ENCODE data around the gene C1GALT1. TPM values are rescaled to one million over a fixed set of nuclear protein-coding genes. Genes with fewer than 3 reads are reported as not detected.
"Not testable (repeated sequence)": the region's sequence is repeated elsewhere in the genome, so short reads cannot be mapped to it uniquely, and the experiment has no call there.

The C1GALT1 gene
- 10 to 100 TPM; 17.6 to 38.3 (median 30.8) TPM for total RNA-seq

DNA sequence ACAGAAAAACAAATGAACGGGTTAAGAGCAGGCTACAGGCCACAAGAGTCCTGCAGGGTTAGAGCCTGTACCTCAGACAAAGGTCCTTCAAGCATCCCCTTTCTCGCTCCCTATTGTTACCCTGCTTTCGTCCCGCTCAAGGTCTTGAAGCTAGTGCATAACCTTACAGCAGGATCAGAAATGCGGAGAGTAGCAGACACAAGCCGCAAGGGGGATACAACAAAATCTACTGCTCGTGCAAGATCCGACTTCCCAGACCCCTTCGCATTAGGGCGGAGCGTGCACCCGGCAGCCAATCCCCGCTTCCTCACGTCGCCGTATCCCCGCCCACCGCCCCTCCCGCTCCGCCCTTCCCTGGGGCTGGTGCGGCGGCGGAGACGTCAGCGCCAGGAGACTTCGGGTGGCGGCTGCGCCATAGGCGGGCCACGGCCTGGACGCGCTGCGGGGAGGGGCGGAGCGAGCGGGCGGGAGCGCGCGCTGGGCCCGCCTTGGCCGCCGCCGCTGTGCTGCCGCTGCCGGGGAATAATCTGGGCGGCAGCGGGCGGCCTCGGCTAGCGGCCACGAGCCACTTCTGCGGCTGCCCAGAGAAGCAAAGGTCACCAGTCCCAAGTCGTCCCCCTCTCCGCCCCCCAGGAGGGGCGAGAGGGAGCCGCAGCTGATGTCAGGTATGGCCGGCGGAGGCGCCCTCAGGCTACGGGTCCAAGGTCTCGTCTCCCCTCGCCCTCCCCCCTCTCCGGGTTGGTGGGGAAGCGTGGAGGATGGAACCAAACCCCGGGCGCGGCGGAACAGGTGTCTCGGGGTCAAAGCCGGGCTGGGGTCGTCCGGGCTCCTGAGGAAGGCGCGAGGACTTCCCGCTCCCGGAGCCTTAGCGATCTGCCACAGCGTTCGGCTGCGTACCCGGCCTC, at the start of gene C1GALT1:
Gene C1GALT1, plus strand, starts transcription at position 389 of the 905 bp plus-strand sequence. CDS start 51,776 bp downstream, outside the sequence.
- TF ChIP-seq, protein P1, sequence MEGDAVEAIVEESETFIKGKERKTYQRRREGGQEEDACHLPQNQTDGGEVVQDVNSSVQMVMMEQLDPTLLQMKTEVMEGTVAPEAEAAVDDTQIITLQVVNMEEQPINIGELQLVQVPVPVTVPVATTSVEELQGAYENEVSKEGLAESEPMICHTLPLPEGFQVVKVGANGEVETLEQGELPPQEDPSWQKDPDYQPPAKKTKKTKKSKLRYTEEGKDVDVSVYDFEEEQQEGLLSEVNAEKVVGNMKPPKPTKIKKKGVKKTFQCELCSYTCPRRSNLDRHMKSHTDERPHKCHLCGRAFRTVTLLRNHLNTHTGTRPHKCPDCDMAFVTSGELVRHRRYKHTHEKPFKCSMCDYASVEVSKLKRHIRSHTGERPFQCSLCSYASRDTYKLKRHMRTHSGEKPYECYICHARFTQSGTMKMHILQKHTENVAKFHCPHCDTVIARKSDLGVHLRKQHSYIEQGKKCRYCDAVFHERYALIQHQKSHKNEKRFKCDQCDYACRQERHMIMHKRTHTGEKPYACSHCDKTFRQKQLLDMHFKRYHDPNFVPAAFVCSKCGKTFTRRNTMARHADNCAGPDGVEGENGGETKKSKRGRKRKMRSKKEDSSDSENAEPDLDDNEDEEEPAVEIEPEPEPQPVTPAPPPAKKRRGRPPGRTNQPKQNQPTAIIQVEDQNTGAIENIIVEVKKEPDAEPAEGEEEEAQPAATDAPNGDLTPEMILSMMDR (IDR thresholded peaks at IDR 0.05): no peak
- peak; percentile 77 for DNase-seq (ENCODE audit: low spot score)
- peak; percentile 97 for ATAC-seq (ENCODE audit: low FRiP score)

DNA sequence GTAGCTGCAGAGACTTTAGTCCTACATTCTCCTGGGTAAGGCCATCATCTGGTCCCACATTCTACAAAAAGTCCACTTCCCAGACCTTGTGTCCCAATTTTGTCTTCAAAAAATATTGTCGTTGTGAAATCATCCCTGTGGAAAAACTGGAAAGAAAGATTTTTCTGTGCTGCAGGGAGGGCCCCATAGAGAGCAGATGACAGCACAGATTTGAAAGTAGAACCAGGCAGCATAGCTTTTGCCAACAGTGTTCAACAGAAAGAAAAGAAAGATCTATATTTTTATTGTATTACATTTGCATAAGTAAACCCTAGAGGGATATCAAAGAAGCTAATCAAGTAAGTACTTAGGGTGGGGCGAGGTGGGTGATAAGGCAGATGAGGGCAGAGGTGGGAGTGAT, 48.3 kb upstream of the C1GALT1 start:
- TF ChIP-seq, protein P1 (IDR thresholded peaks at IDR 0.05): no peak
- DNase-seq (ENCODE audit: low spot score): no peak
- no peak for ATAC-seq (ENCODE audit: low FRiP score)

DNA sequence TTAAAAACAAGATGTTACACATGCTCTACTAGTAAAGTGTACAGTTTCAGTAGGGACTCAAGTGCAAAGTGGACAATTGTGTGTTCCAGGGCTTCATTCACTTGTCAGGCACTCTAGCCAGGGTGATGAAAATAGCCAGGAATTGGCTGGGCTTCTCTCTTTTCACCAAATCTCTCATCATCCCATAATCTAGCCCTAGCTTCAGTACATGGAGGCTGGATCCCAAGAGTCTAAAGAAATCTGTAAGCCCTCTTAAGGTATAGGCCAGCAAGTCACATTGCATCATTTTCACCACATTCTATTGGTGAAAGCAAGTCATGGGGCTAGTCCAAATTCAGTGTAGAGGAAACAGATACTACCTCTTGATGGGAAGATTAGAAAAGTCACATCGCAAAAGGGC, 47.3 kb upstream of the C1GALT1 start:
- TF ChIP-seq, protein P1 (IDR thresholded peaks at IDR 0.05): no peak
- no peak for ATAC-seq (ENCODE audit: low FRiP score)
- no peak for DNase-seq (ENCODE audit: low spot score)

DNA sequence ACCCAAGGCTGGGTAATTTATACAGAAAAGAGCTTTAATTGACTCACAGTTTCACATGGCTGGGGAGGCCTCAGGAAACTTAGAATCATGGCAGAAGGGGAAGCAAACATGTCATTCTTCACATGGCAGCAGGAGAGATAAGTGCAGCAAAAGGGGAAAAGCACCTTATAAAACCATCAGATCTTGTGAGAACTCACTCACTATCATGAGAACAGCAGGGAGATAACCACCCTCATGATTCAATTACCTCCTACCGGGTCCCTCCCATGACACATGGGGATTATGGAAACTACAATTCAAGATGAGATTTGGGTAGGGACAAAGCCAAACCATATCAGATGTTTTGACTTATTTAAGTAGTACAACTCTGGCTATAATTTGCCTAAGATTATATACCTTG, 46.4 kb upstream of the C1GALT1 start:
- not testable (repeated sequence) for DNase-seq (ENCODE audit: low spot score); ATAC-seq (ENCODE audit: low FRiP score)

DNA sequence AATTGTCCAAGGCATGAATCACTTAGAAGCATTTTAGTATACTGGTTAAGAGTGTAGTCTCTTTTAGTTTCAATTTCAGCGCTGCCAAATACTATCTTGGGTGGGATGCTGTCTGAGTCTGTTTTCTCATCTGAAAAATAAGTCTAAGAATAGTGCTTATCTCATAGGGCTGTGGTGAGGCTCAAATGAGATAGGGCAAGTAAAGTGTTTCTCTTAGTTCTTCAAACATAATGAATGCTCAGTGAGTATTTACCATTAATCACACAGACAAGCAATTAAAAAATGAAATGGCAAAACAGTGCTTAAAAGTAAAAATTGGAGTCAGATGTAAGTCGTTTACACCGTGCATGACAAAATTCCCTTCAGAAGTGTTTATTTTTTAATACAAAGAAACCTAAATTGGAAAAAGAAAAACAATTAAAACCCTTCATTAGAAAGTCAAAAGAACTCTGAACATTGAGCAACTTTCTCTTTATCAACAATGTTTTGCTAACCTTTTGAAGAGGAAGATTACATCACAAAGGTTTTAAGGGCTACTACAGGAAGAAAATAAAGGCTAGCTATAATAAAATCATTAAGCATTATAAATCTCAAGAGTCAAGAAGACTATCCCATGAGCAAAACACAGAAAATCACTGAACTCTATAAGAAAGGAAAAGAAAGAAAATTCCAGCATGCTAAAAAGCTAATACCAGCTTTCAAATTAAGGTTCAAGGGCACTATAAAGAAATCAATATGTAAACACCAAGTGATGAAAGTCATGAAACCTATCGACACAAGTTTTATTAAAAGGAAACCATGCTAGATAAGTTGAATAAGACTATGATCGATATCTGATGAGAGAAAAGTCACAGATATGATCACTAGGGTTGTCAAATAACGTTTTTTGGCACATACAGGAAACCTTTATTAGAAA, 45.6 kb upstream of the C1GALT1 start:
- DNase-seq (ENCODE audit: low spot score) (no peak), ATAC-seq (ENCODE audit: low FRiP score) (peak; percentile 67)
- TF ChIP-seq, protein P1 (IDR thresholded peaks at IDR 0.05): no peak

DNA sequence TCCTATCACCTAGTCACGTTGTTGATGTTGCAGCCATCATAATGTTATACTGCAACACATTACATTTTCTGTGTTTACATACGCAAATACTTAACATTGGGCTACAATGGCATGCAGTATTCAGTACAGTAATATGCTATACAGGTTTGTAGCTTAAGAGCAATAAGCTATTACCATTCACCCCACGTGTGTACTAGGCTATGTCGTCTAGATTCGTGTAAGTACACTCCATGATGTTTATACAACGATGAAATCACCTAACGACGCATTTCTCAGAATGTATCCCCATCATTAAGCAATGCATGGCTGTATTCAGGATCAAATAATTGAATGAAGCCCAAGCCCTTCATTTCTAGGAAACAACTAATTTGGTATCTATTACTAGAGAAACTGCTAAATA, 43.4 kb upstream of the C1GALT1 start:
- ATAC-seq (ENCODE audit: low FRiP score): no peak
- DNase-seq (ENCODE audit: low spot score): no peak
- TF ChIP-seq, protein P1 (IDR thresholded peaks at IDR 0.05): no peak

- not testable (repeated sequence) for ATAC-seq (ENCODE audit: low FRiP score); DNase-seq (ENCODE audit: low spot score)
Measured at GRCh38 chr7:7143404-7143803, 38.9 kb upstream of the C1GALT1 start.

DNA sequence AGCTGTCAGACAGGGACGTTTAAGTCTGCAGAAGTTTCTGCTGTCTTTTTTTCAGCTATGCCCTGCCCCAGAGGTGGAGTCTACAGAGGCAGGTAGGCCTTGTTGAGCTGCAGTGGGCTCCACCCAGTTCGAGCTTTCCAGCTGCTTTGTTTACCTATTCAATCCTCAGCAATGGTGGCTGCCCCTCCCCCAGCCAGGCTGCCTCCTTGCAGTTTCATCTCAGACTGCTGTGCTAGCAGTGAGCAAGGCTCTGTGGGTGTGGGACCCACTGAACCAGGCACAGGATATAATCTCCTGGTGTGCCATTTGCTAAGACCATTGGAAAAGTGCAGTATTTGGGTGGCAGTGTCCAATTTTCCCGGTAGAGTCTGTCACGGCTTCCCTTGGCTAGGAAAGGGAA, 37.2 kb upstream of the C1GALT1 start:
- DNase-seq (ENCODE audit: low spot score); ATAC-seq (ENCODE audit: low FRiP score): not testable (repeated sequence)
